Endothelial cell of umbilical vein (primary cell): ENCODE data around the gene MATCAP1. TPM values are rescaled to one million over a fixed set of nuclear protein-coding genes. Genes with fewer than 3 reads are reported as not detected.

ENCODE experiments used
- BruUV-seq: library from RNA; stranded (reverse); fragments of 400-500 nt; replicated peaks from 2 replicates; lab custom pipeline; 2021; lab: Mats Ljungman, UMichigan
- CTCF ChIA-PET: fragments of 300-600, 350-600 bp; sonication (Branson Sonifier 250); formaldehyde crosslinking; loops from one replicate; lab custom pipeline; 2021; ENCODE audit warnings: antibody characterized with exemption, inconsistent platforms; lab: Charles Lee
- POLR2A ChIA-PET: fragments of 300-600, 350-600 bp; sonication (Branson Sonifier 250); formaldehyde crosslinking; loops from one replicate; lab custom pipeline; 2021; ENCODE audit warnings: antibody characterized with exemption, inconsistent platforms; lab: Charles Lee
- DNase-seq: peaks from one replicate; pipeline ENCODE4 v3.0.0-alpha.2; 2011; ENCODE audit warnings: low read depth, low spot score
- FAIRE-seq: peaks from 2 replicates; lab custom pipeline; 2011; peaks lifted over from hg19 to GRCh38; lab: Jason Lieb, UNC
- H2AFZ ChIP-seq: 2 replicates; pipeline ENCODE4 v1.6.0; 2012; ENCODE audit warnings: low read depth, low read length, control low read depth, inconsistent platforms
- H3K27ac ChIP-seq: 2 replicates; pipeline ENCODE4 v1.5.1; 2011; ENCODE audit warnings: low read depth, mild to moderate bottlenecking, control low read depth, low read length, moderate library complexity; ENCODE audit not compliant: insufficient read depth
- H3K27me3 ChIP-seq, 2 experiments: 2 replicates each; pipeline versions ENCODE4 v1.6.0 to v1.6.1; 2011; ENCODE audit warnings: low read length in 2 of 2, mixed read lengths in 1 of 2; ENCODE audit not compliant: control insufficient read depth in 2 of 2, insufficient read depth in 2 of 2
- H3K36me3 ChIP-seq, 2 experiments: 2 replicates in 1 of 2; 3 replicates in 1 of 2; pipeline ENCODE4 v1.5.1; 2011; ENCODE audit warnings: low read length in 2 of 2, mild to moderate bottlenecking in 1 of 2, moderate library complexity in 1 of 2; ENCODE audit not compliant: control insufficient read depth in 2 of 2, insufficient read depth in 2 of 2; ENCODE audit errors: extremely low read depth in 1 of 2
- H3K4me1 ChIP-seq: 3 replicates; pipeline ENCODE4 v1.5.1; 2011; ENCODE audit warnings: mild to moderate bottlenecking, low read length; ENCODE audit not compliant: control insufficient read depth, insufficient read depth; ENCODE audit errors: extremely low read depth
- H3K4me2 ChIP-seq: 2 replicates; pipeline ENCODE4 v1.6.1; 2011; ENCODE audit warnings: low read length, control low read depth, mixed read lengths; ENCODE audit not compliant: insufficient read depth
- H3K4me3 ChIP-seq, 3 experiments: fragments of 200-600 bp in 1 of 3; sonication (generic), shearing (Covaris generic) in 1 of 3; replicated peaks in 1 of 3; 2 replicates each; pipeline ENCODE4 v1.5.1; 2011 to 2016; ENCODE audit warnings: control low read depth in 3 of 3, low read length in 3 of 3, mild to moderate bottlenecking in 2 of 3, inconsistent platforms in 1 of 3, low read depth in 1 of 3, moderate library complexity in 1 of 3; ENCODE audit not compliant: insufficient read depth in 1 of 3
- H3K79me2 ChIP-seq: 2 replicates; pipeline ENCODE4 v1.6.0; 2012; ENCODE audit warnings: low read length, inconsistent platforms; ENCODE audit not compliant: control insufficient read depth, insufficient read depth
- H3K9ac ChIP-seq: replicated peaks from 2 replicates; pipeline ENCODE3; 2011; ENCODE audit warnings: low read length, control low read depth; ENCODE audit not compliant: insufficient read depth; ENCODE audit errors: extremely low read depth
- H3K9me1 ChIP-seq: replicated peaks from 3 replicates; pipeline ENCODE4 v1.6.0; 2011; ENCODE audit warnings: mild to moderate bottlenecking, low read length; ENCODE audit not compliant: control insufficient read depth, insufficient read depth; ENCODE audit errors: extremely low read depth
- H3K9me3 ChIP-seq: replicated peaks from 2 replicates; pipeline ENCODE4 v1.5.1; 2012; ENCODE audit warnings: low read length, inconsistent platforms; ENCODE audit not compliant: control insufficient read depth, insufficient read depth
- H4K20me1 ChIP-seq: replicated peaks from 2 replicates; pipeline ENCODE3; 2011; ENCODE audit warnings: mild to moderate bottlenecking, low read length; ENCODE audit not compliant: control insufficient read depth, insufficient read depth; ENCODE audit errors: extremely low read depth
- CTCF ChIP-seq, 2 donors: IDR thresholded peaks; 1 replicate in 1 of 2; 2 replicates in 1 of 2; pipeline ENCODE4 v1.5.1; 2011; ENCODE audit warnings: low read length in 2 of 2, mild to moderate bottlenecking in 2 of 2, moderate library complexity in 2 of 2, control low read depth in 1 of 2, inconsistent platforms in 1 of 2, low read depth in 1 of 2; ENCODE audit not compliant: insufficient read depth in 1 of 2; ENCODE audit errors: extremely low read depth in 1 of 2
- EZH2 ChIP-seq: IDR thresholded peaks from 2 replicates; pipeline ENCODE4 v1.6.1; 2012; ENCODE audit warnings: borderline replicate concordance, low read depth, mild to moderate bottlenecking, moderate library complexity, low read length, inconsistent platforms; ENCODE audit not compliant: severe bottlenecking
- FOS ChIP-seq: IDR thresholded peaks from 2 replicates; pipeline ENCODE4 v1.6.1; 2011; ENCODE audit warnings: mild to moderate bottlenecking, low read length, moderate library complexity, borderline replicate concordance; ENCODE audit not compliant: insufficient read depth
- GATA2 ChIP-seq: IDR thresholded peaks from 2 replicates; pipeline ENCODE4 v1.7.0; 2011; ENCODE audit warnings: low read depth, mild to moderate bottlenecking, moderate library complexity, mixed read lengths, low read length; ENCODE audit not compliant: insufficient read length, insufficient read depth
- JUN ChIP-seq: IDR thresholded peaks from 2 replicates; pipeline ENCODE4 v1.6.1; 2011; ENCODE audit warnings: borderline replicate concordance, low read depth; ENCODE audit not compliant: insufficient read length, insufficient read depth
- MAX ChIP-seq: IDR thresholded peaks from 2 replicates; pipeline ENCODE4 v1.6.1; 2011; ENCODE audit not compliant: insufficient read depth, insufficient read length
- MYC ChIP-seq: IDR thresholded peaks from one replicate; pipeline ENCODE4 v1.6.1; 2011; ENCODE audit warnings: mild to moderate bottlenecking, low read depth, low read length
- POLR2A ChIP-seq: IDR thresholded peaks from 2 replicates; pipeline ENCODE4 v1.6.1; 2012; ENCODE audit warnings: low read depth, mild to moderate bottlenecking, control low read depth, low read length
- POLR2AphosphoS5 ChIP-seq: IDR thresholded peaks from 2 replicates; pipeline ENCODE4 v1.6.1; 2012; ENCODE audit warnings: low read depth, mild to moderate bottlenecking, control low read depth, low read length, moderate library complexity; ENCODE audit not compliant: insufficient read depth
- dilution Hi-C: fragments of 300-500 bp; cut with MboI; formaldehyde crosslinking; loops from one replicate; pipeline ENCODE4 v1.15.0; 2019; ENCODE audit warnings: low sequenced_read_pairs; ENCODE audit not compliant: extremely low pct_ligation_motif_present
- intact Hi-C: fragments of 100-400 bp; cut with micrococcal nuclease; formaldehyde crosslinking; loops from one replicate; pipeline ENCODE4 v1.10.0; 2022
- polyA plus RNA-seq, 4 experiments: library from polyadenylated mRNA; depleted of rRNA in 3 of 4; stranded (reverse) in 3 of 4; unstranded in 1 of 4; fragments of >200 nt; gene quantifications; 2 replicates each; pipeline versions ENCODE4 v1.2.1 to v1.2.3, GENCODE V29; 2011 to 2012; ENCODE audit warnings: missing spikeins in 1 of 4
- total RNA-seq: library from RNA; stranded (reverse); gene quantifications from 2 replicates; pipeline ENCODE4 v1.2.3, GENCODE V29; 2021

MATCAP1 gene
- total and polyA plus RNA-seq, 2 donors (not counting 3 experiments of a cell fraction or from before 2014, with no cell fraction given), result 44.5 to 53.3 TPM

DNA sequence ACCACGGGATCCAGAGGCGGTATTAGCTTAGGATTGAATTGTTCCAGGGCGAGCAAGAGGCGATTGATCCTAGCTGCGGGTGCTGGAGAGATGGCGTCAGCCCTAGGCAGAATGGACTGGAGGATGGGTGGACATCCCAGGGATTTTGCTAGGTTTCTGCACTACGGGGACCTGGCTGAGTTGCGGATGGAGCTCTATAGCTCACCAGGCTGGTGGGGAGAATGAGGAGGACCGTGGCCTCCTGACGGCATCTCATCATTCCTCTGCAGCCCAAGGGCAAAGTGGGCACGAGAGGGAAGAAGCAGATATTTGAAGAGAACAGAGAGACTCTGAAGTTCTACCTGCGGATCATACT, 43.8 kb upstream of the MATCAP1 start:
- Histone ChIP-seq H3K36me3 (peaks cover 10 to 39% of the 10 kb centered on the region in 2 experiments), H3K79me2 (peaks cover 11% of the 10 kb centered on the region), H3K27ac (peak overlapping the region; percentile 44), H3K4me3 (peak overlapping the region; percentile 66 to 86 (median 78)), H3K4me1 (peaks cover 18% of the 10 kb centered on the region), H3K4me2 (peak overlapping the region; percentile 79), H2AFZ (no peak overlapping the region), H3K9ac (peak overlapping the region; percentile 77), H4K20me1 (no peaks in the 10 kb centered on the region), H3K27me3 (no peaks in the 10 kb centered on the region), H3K9me3 (no peaks in the 10 kb centered on the region), H3K9me1 (no peaks in the 10 kb centered on the region)
- intact Hi-C loops (loop anchor here (1.0 to 5.0 kb wide), 2 partner anchors 10 to 35 kb away; partner anchors contain the start of genes E2F4 and EXOC3L1), dilution Hi-C loops (no loop called here)
- no peak for DNase-seq
- TSS peak; percentile 37 for BruUV-seq
- POLR2A ChIA-PET, result interaction anchor here (0.5 to 1.8 kb wide), 7 partner anchors 10 to 589 kb away, joined by 3 to 10 read pairs (median 5); partner anchors contain the start of gene FHOD1
- CTCF ChIA-PET, result interaction anchor here (0.9 to 2.6 kb wide), 5 partner anchors 19 to 210 kb away, joined by 3 to 15 read pairs (median 5); no protein-coding TSS in a partner anchor
- FAIRE-seq, result no peak
- TF ChIP-seq FOS, result no peak
- TF ChIP-seq EZH2, result no peak
- no peak for TF ChIP-seq POLR2A
- TF ChIP-seq POLR2AphosphoS5, result no peak
- no peak for TF ChIP-seq CTCF (IDR thresholded peaks at IDR 0.05; ENCODE audit: extremely low read depth in 1 of 2, insufficient read depth in 1 of 2, low read depth in 1 of 2, low read length in 2 of 2)
- no peak for TF ChIP-seq MAX
- TF ChIP-seq MYC, result no peak
- no peak for TF ChIP-seq JUN
- TF ChIP-seq GATA2, result no peak
